Left ventricle myocardium inferior (tissue), 1 donor: ENCODE data around the gene PKDCC. TPM values are rescaled to one million over a fixed set of nuclear protein-coding genes. Genes with fewer than 3 reads are reported as not detected.

ENCODE experiments used
- DNase-seq: peaks from one replicate; pipeline ENCODE4 v3.0.0-alpha.2; 2020
- H3K27ac ChIP-seq: fragments of 200-600 bp; replicated peaks from 2 replicates; pipeline ENCODE4 v1.8.0; 2021
- H3K27me3 ChIP-seq: fragments of 200-600 bp; 2 replicates; pipeline ENCODE4 v1.8.0; 2021; ENCODE audit warnings: low read depth
- H3K36me3 ChIP-seq: fragments of 200-600 bp; 2 replicates; pipeline ENCODE4 v1.8.0; 2021
- H3K4me1 ChIP-seq: fragments of 200-600 bp; 2 replicates; pipeline ENCODE4 v1.8.0; 2021
- H3K4me3 ChIP-seq: fragments of 200-600 bp; 2 replicates; pipeline ENCODE4 v1.8.0; 2021; ENCODE audit warnings: mild to moderate bottlenecking, moderate library complexity
- H3K9me3 ChIP-seq: fragments of 200-600 bp; replicated peaks from 2 replicates; pipeline ENCODE4 v1.8.0; 2021
- intact Hi-C: fragments of 100-400 bp; cut with micrococcal nuclease; formaldehyde crosslinking; loops from one replicate; pipeline ENCODE4 v1.11.0; 2022
- total RNA-seq: library from RNA; stranded (reverse); fragmentation: NEBNext Ultra II Directional; extraction: Animal tissue kit (Norgen Biotek cat#: 25700); gene quantifications from one replicate; pipeline ENCODE4 v1.2.1, GENCODE V29; 2021
- TF ChIP-seq, protein P1 (sequence below): fragments of 200-600 bp; IDR thresholded peaks from 2 replicates; pipeline ENCODE4 v1.8.0; 2021; ENCODE audit warnings: antibody characterized with exemption, mild to moderate bottlenecking, borderline replicate concordance
- donor health status: DM: no; HTN: yes; CAD: no; lungs with severe emphysema.

PKDCC gene
- total RNA-seq, 1 donor from 2014 or later, result 88.7 TPM

DNA sequence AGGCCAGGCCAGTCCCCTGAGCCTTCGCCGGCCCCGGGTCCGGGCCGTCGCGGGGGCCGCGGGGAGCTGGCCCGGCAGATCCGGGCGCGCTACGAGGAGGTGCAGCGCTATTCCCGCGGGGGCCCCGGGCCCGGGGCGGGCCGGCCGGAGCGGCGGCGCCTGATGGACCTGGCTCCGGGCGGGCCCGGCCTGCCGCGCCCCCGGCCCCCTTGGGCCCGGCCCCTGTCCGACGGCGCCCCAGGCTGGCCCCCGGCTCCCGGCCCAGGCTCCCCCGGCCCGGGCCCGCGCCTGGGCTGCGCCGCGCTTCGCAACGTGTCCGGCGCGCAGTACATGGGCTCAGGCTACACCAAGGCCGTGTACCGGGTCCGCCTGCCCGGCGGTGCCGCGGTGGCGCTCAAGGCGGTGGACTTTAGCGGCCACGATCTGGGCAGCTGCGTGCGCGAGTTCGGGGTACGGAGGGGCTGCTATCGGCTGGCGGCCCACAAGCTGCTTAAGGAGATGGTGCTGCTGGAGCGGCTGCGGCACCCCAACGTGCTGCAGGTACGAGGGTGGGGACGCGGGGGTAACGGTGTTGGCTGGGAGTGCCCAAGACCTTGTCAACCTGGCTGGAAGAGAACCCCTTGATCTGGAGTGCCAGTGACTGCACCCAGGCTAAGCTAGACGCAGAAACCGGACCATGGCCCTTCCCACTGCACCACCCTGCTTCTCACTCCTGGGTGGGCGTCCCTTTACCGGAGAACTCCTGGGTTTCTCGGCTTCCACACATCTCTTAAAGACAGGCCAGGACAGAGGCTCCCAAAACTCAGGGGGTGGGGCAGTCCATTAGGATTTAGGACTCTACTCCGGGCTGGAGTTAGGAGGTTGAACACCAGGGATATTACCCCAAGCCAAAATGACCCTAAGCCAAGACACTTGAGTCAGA lies 739 bp downstream of the PKDCC start:
- Histone ChIP-seq H3K4me1 (peaks cover 66% of the 10 kb centered on the region), H3K27me3 (no peaks in the 10 kb centered on the region), H3K27ac (peak overlapping the region; percentile 91), H3K4me3 (peak overlapping the region; percentile 87), H3K9me3 (no peaks in the 10 kb centered on the region), H3K36me3 (peaks cover 5% of the 10 kb centered on the region)
- TF ChIP-seq, protein P1, sequence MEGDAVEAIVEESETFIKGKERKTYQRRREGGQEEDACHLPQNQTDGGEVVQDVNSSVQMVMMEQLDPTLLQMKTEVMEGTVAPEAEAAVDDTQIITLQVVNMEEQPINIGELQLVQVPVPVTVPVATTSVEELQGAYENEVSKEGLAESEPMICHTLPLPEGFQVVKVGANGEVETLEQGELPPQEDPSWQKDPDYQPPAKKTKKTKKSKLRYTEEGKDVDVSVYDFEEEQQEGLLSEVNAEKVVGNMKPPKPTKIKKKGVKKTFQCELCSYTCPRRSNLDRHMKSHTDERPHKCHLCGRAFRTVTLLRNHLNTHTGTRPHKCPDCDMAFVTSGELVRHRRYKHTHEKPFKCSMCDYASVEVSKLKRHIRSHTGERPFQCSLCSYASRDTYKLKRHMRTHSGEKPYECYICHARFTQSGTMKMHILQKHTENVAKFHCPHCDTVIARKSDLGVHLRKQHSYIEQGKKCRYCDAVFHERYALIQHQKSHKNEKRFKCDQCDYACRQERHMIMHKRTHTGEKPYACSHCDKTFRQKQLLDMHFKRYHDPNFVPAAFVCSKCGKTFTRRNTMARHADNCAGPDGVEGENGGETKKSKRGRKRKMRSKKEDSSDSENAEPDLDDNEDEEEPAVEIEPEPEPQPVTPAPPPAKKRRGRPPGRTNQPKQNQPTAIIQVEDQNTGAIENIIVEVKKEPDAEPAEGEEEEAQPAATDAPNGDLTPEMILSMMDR, result no peak
- intact Hi-C loops, result no loop called here
- no peak for DNase-seq

DNA sequence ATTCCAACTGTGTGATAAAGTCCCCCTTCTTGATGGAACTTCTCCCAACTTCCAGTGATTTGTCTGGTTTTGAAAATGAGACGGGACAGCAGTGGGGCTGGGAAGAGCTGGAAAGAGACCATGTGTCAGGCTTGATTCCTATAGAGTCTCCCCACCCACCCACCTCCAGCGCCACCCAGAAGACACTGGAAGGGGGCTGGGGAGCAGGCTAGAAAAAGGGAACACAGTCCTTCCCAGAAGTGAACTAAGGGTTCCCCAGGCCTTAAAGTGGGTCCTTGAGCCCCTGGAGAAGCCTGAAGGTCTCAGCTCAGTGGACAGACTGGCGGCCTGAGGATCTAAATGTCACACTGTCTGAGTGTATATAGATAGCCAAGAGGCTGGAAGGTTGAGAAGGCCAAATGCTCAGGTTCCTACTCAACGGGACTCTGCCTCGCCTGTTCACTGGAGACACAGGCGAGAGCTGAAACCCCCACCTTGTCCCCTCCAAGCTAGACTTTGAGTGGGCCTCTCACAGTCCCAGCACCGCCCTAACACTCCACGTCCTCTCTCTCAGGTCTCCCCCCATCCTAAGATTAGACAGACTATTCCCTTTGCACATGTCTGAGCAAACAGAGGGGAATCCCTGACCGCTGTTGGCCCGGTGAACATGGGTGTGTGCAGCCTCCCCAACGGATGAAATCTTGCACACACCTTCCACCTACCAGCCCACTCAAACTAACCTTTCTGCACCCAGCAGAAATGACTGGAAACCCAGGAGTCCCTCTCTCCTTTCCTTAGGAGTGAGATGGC lies 1.6 kb downstream of the PKDCC start:
- Histone ChIP-seq H3K4me1 (peaks cover 75% of the 10 kb centered on the region), H3K27me3 (no peaks in the 10 kb centered on the region), H3K27ac (peak overlapping the region; percentile 91), H3K9me3 (no peaks in the 10 kb centered on the region), H3K36me3 (peaks cover 8% of the 10 kb centered on the region), H3K4me3 (peak overlapping the region; percentile 87)
- no peak for DNase-seq
- intact Hi-C loops, result no loop called here
- TF ChIP-seq, protein P1, result no peak

DNA sequence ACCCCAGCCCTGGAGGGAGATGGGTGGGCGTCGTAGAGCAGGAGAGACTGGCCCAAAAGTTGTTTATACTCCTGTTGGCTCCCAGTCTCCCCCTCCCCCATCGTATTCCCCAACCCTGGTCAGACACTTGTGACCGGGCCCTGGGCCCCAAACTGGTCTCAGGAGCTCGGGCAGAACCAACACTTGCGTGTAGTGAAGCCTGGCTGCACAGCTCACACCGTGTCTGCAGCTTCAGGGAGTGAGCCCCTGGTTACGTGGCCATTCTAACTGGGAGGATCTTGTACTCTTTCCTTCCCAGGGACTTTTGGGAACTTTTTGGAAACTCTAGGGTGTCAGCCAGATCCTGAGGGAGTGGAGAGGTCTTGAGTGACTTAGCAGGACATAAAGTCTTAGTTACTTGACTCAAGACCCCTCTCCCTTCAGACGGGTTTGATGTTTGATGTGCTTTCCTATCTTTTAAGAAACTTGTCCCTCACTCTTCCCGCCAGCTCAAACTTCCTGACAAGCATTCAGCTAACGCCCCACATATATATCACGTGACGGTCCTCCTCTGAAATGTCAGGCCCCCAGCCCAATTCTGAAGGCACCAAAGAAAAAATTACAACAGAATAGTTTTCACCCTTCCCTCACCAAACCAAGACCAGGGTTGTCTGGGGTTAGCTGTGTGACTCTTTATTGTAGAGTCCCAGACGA lies 2.3 kb downstream of the PKDCC start:
- Histone ChIP-seq H3K4me1 (peaks cover 82% of the 10 kb centered on the region), H3K4me3 (peak overlapping the region; percentile 87), H3K9me3 (no peaks in the 10 kb centered on the region), H3K36me3 (peaks cover 14% of the 10 kb centered on the region), H3K27ac (peak overlapping the region; percentile 91), H3K27me3 (no peaks in the 10 kb centered on the region)
- no peak for DNase-seq
- TF ChIP-seq, protein P1, result no peak
- intact Hi-C loops, result no loop called here

DNA sequence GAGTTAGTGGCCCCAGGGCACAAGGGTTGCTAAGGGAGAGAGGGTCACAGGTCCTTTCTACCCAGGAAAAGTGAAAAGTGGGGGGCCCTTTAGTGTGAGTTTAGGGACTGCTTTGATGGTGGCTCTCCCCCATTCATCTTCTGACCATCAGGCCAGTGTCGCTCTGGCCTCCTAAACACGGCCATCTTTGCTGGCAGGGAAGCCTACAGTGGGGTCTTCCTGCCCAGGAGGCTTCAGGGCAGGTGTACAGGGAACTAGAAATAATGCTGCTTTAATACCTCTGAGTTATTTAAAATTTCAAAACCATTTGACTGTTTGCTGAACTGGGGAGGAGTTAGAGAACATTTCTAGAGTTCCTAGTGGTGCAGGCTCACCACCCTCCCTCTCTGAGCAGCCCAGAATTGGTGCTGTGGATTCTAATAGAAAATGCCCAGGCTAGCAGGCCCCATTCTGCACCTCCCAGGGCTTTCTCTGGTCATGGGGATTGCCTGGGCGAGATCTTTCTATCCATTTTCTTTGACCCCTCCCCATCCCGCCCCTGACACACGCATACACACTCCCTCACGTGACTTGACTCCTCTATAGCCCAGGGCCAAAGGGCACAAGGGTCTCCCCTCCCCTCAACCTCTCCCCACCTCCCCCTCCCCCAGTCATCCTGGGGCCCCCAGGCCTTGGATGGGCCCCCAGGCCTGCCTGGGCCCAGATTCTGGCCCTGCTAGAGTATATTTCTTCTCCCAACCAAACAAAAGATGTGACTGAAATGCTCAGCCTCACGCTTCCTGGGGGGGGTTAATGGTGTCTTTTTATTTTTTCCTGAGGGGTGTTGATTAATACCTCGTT lies 3.1 kb downstream of the PKDCC start:
- H3K27ac ChIP-seq, result peak overlapping the region; percentile 91
- intact Hi-C loops, result no loop called here
- no peaks in the 10 kb centered on the region for H3K27me3 ChIP-seq
- DNase-seq, result no peak
- peak overlapping the region; percentile 87 for H3K4me3 ChIP-seq
- no peaks in the 10 kb centered on the region for H3K9me3 ChIP-seq
- H3K4me1 ChIP-seq, result peaks cover 90% of the 10 kb centered on the region
- peaks cover 22% of the 10 kb centered on the region for H3K36me3 ChIP-seq
- TF ChIP-seq, protein P1, result no peak
